PC-3 (cell line): ENCODE data around the gene PRDM13. TPM values are rescaled to one million over a fixed set of nuclear protein-coding genes. Genes with fewer than 3 reads are reported as not detected.

Experiments
- ATAC-seq: fragments of 200-7000 bp; cut with Tn5 transposase; 2 replicates; pipeline ENCODE4 v1.9.1; 2020; ENCODE audit warnings: mild to moderate bottlenecking, moderate library complexity
- Bru-seq: library from RNA; stranded (reverse); fragments of 400-500 nt; gene quantifications from one replicate; lab custom pipeline; 2021; lab: Mats Ljungman, UMichigan
- BruChase-seq, 2 experiments: library from RNA; stranded (reverse); fragments of 400-500 nt; gene quantifications; one replicate each; lab custom pipeline; 2021; lab: Mats Ljungman, UMichigan
- BruUV-seq: library from RNA; stranded (reverse); fragments of 400-500 nt; replicated peaks from 2 replicates; lab custom pipeline; 2021; lab: Mats Ljungman, UMichigan
- CTCF ChIA-PET: fragments of 300-600 bp; sonication (Branson Sonifier 250); formaldehyde crosslinking; loops from one replicate; lab custom pipeline; 2022; ENCODE audit warnings: antibody characterized with exemption; lab: Charles Lee
- POLR2A ChIA-PET: fragments of 300-600 bp; sonication (Branson Sonifier 250); formaldehyde crosslinking; loops from one replicate; lab custom pipeline; 2022; ENCODE audit warnings: antibody characterized with exemption; ENCODE audit not compliant: unreplicated experiment; lab: Charles Lee
- DNase-seq: peaks from one replicate; pipeline ENCODE4 v3.0.0-alpha.2; 2015
- H2AFZ ChIP-seq: fragments of 300-600 bp; sonication (generic); 2 replicates; pipeline ENCODE4 v1.6.0; 2016; ENCODE audit warnings: antibody characterized with exemption, low read length
- H3F3A ChIP-seq: fragments of 300-600 bp; sonication (generic); one replicate; pipeline ENCODE4 v1.6.0; 2017; ENCODE audit warnings: antibody characterized with exemption, low read length, control low read depth, mild to moderate bottlenecking; ENCODE audit not compliant: unreplicated experiment
- H3K27ac ChIP-seq: fragments of 300-600 bp; sonication (generic); 2 replicates; pipeline ENCODE4 v1.5.1; 2016; ENCODE audit warnings: mild to moderate bottlenecking, low read length
- H3K27me3 ChIP-seq: fragments of 300-600 bp; sonication (generic); 2 replicates; pipeline ENCODE4 v1.6.1; 2016; ENCODE audit warnings: low read length, mixed read lengths
- H3K36me3 ChIP-seq: fragments of 300-600 bp; sonication (generic); 2 replicates; pipeline ENCODE4 v1.6.1; 2016; ENCODE audit warnings: low read depth, mixed run types, low read length, mixed read lengths
- H3K4me1 ChIP-seq: fragments of 300-600 bp; sonication (generic); 2 replicates; pipeline ENCODE4 v1.5.1; 2016; ENCODE audit warnings: low read length; ENCODE audit not compliant: insufficient read depth
- H3K4me2 ChIP-seq: fragments of 300-600 bp; sonication (generic); 2 replicates; pipeline ENCODE4 v1.6.0; 2016; ENCODE audit warnings: low read length
- H3K4me3 ChIP-seq: fragments of 300-600 bp; sonication (generic); 2 replicates; pipeline ENCODE4 v1.5.1; 2016; ENCODE audit warnings: mild to moderate bottlenecking, low read length, mixed read lengths
- H3K79me2 ChIP-seq: fragments of 300-600 bp; sonication (generic); 2 replicates; pipeline ENCODE4 v1.6.1; 2017; ENCODE audit warnings: low read length, mixed read lengths
- H3K9ac ChIP-seq: fragments of 300-600 bp; sonication (generic); 2 replicates; pipeline ENCODE4 v1.6.0; 2016; ENCODE audit warnings: mild to moderate bottlenecking, low read length
- H3K9me2 ChIP-seq: fragments of 300-600 bp; sonication (generic); replicated peaks from 2 replicates; pipeline ENCODE4 v1.6.1; 2016; ENCODE audit warnings: mixed run types, low read length, mixed read lengths
- H3K9me3 ChIP-seq: fragments of 300-600 bp; sonication (generic); 2 replicates; pipeline ENCODE4 v1.6.1; 2016; ENCODE audit warnings: low read length, mixed read lengths
- H4K20me1 ChIP-seq: fragments of 300-600 bp; sonication (generic); 2 replicates; pipeline ENCODE4 v1.6.1; 2016; ENCODE audit warnings: low read length, mixed read lengths
- CTCF ChIP-seq: fragments of 300-600 bp; sonication (generic); conservative IDR thresholded peaks from 2 replicates; pipeline ENCODE4 v1.5.1; 2017; ENCODE audit warnings: antibody characterized with exemption, low read depth, mild to moderate bottlenecking, low read length
- EZH2 ChIP-seq: fragments of 300-600 bp; sonication (generic); IDR thresholded peaks from one replicate; pipeline ENCODE4 v1.6.1; 2017; ENCODE audit warnings: antibody characterized with exemption, mild to moderate bottlenecking, low read length; ENCODE audit not compliant: unreplicated experiment
- EZH2phosphoT487 ChIP-seq: fragments of 300-600 bp; sonication (generic); IDR thresholded peaks from 2 replicates; pipeline ENCODE4 v1.6.1; 2018; ENCODE audit warnings: mild to moderate bottlenecking, antibody characterized with exemption, low read length, borderline replicate concordance
- intact Hi-C: fragments of 100-400 bp; cut with micrococcal nuclease; formaldehyde crosslinking; loops from 2 replicates; pipeline ENCODE4 v1.9.0; 2023
- long read RNA-seq: library from polyadenylated mRNA; unstranded; transcript quantifications from one replicate; pipeline ENCODE4 v2.0.0, GENCODE V29; 2021; ENCODE audit not compliant: unreplicated experiment
- total RNA-seq: library from RNA; depleted of rRNA; stranded (reverse); fragments of >200 nt; gene quantifications from 2 replicates; pipeline ENCODE4 v1.2.3, GENCODE V29; 2014; rRNA removed

The PRDM13 gene
- total RNA-seq (not detected in 2 replicates), Bru-seq, nascent RNA (not detected), BruChase-seq, experiment 1, labeled RNA remaining after a 6-hour chase (not detected), BruChase-seq, experiment 2, labeled RNA remaining after a 2-hour chase (not detected)
- long read RNA-seq: 0 reads

DNA sequence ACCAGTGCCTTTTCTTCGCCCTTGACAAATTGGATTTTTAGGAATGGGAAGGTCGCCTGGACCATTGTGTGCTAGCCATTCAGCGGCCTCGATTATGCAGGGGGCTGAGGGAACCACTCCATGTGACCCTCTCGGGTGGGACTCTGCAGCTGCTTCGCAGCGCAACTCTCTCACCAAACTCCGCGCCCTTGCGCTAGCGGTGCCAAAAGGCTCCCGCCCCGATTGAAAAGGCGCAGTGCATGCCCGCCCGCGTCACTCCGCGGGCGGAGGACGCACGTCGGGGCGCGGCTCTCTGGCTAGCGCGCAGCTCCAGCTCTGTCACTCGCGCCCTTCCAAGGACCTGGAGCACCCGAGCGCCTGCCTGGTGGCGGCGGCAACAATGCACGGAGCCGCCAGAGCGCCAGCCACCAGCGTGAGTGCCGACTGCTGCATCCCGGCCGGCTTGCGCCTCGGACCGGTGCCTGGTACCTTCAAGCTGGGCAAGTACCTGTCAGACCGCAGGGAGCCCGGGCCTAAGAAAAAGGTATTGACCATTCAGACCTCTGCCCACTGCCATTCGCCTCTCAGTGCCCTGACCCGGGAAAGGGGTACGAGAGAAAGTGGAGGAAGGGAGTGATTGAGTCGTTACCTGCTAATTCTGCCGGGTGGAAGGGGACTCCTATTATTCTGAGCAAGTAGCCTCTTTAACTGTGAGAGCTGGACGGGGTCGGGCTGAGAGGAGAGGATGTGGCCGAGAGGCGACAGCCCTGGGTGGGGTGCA is at the start of gene PRDM13:
Gene PRDM13 (plus strand): TSS at position 178 of the 760 bp plus-strand sequence. CDS start 202 bp downstream, at position 380.
- Histone ChIP-seq H3K79me2 (no peaks in the 10 kb centered on the region), H3K27ac (no peak within 1 kb of the TSS), H3K9me3 (no peaks in the 10 kb centered on the region), H3F3A (no peaks in the 10 kb centered on the region), H3K9me2 (no peaks in the 10 kb centered on the region), H2AFZ (no peak within 1 kb of the TSS), H3K4me3 (no peak within 1 kb of the TSS), H4K20me1 (no peaks in the 10 kb centered on the region), H3K36me3 (no peaks in the 10 kb centered on the region), H3K4me2 (no peak within 1 kb of the TSS), H3K9ac (no peak within 1 kb of the TSS), H3K4me1 (no peaks in the 10 kb centered on the region), H3K27me3 (peaks cover 52% of the 10 kb centered on the region)
- no TSS peak for BruUV-seq
- CTCF ChIA-PET: no interaction called here
- ATAC-seq (no peak), DNase-seq (no peak)
- POLR2A ChIA-PET: no interaction called here
- TF ChIP-seq EZH2: no peak
- TF ChIP-seq CTCF: no peak
- TF ChIP-seq EZH2phosphoT487: no peak
- intact Hi-C loops: no loop called here

DNA sequence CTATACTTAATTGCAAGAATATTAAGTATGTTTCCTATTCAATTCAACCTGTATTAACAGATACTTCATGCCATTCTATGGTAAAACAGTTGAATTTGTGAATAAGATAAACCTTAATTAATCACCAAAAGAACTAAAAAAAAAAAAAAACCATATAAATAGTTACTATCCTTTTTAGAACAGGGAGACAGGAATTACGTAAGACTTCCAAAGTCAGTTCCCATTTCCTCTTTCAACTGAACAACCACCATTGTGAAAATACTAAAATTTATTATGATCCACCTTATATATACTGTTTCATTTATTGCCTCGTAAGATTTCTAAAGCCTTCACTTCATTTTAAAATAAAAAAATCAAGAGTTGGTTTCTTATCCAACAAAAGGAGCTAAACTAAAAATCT is 47.6 kb upstream of the PRDM13 start:
- H3K27ac ChIP-seq: no peak overlapping the region
- intact Hi-C loops: no loop called here
- no peaks in the 10 kb centered on the region for H3K27me3 ChIP-seq
- H3F3A ChIP-seq: no peaks in the 10 kb centered on the region
- H3K4me2 ChIP-seq: no peak overlapping the region
- no peak overlapping the region for H2AFZ ChIP-seq
- peaks cover 21% of the 10 kb centered on the region; the same call in 1 of the 2 replicates for H3K36me3 ChIP-seq
- DNase-seq (no peak), ATAC-seq (no peak)
- TF ChIP-seq EZH2 (no peak), EZH2phosphoT487 (no peak), CTCF (no peak)
- H4K20me1 ChIP-seq: 0 out of 2 replicates have a peak, but pooled peaks cover 8% of the 10 kb centered on the region
- H3K9ac ChIP-seq: no peak overlapping the region
- H3K4me3 ChIP-seq: no peak overlapping the region
- H3K9me2 ChIP-seq: no peaks in the 10 kb centered on the region
- H3K9me3 ChIP-seq: no peaks in the 10 kb centered on the region
- CTCF ChIA-PET: no interaction called here
- POLR2A ChIA-PET: no interaction called here
- peaks cover 8% of the 10 kb centered on the region; the same call in 1 of the 2 replicates for H3K4me1 ChIP-seq
- peaks cover 26% of the 10 kb centered on the region for H3K79me2 ChIP-seq
- no TSS peak for BruUV-seq
